ENCODE measurements around the gene KLHL8.

The KLHL8 gene

GRCh38 chr4:87211249-87211952, 9.0 kb downstream of the KLHL8 start:
- TF ChIP-seq CTCF (IDR thresholded peaks at IDR 0.05; ENCODE audit: low read depth, low read length, missing control alignments), result no peak
- in situ Hi-C loops (cut with HindIII; ENCODE audit: low sequenced_read_pairs), result no loop called here
- H3K4me3 ChIP-seq (ENCODE audit: low read depth, low read length), result no peak overlapping the region
- no peak for DNase-seq (ENCODE audit: low read depth)

DNA sequence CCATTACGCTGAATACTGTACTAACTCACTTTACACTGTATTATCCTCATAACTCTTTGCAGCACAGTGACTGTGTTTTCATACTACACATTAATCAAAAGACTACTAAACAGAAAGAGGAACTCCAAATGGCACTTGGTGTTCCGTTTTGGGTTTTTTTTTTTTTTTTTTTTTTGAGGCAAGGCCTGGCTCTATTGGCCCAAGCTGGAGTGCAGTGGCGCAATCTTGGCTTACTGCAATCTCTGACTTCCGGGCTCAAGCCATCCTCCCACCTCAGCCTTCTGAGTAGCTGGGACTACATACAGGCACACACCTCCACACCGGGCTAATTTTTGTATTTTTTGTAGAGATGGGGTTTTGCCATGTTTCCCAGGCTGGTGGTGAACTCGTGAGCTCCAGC, 10.7 kb downstream of the KLHL8 start:
- TF ChIP-seq CTCF (IDR thresholded peaks at IDR 0.05; ENCODE audit: low read depth, low read length, missing control alignments), result no peak
- in situ Hi-C loops (cut with HindIII; ENCODE audit: low sequenced_read_pairs), result no loop called here
- H3K4me3 ChIP-seq (ENCODE audit: low read depth, low read length), result no peak overlapping the region
- no peak for DNase-seq (ENCODE audit: low read depth)

- H3K4me3 ChIP-seq (ENCODE audit: low read depth, low read length), result no peak overlapping the region
- no peak for TF ChIP-seq CTCF (IDR thresholded peaks at IDR 0.05; ENCODE audit: low read depth, low read length, missing control alignments)
- DNase-seq (ENCODE audit: low read depth), result no peak
- in situ Hi-C loops (cut with HindIII; ENCODE audit: low sequenced_read_pairs), result no loop called here
Observed at GRCh38 chr4:87209182-87209581, 11.2 kb downstream of the KLHL8 start.

- no peak for TF ChIP-seq CTCF (IDR thresholded peaks at IDR 0.05; ENCODE audit: low read depth, low read length, missing control alignments)
- no peak for DNase-seq (ENCODE audit: low read depth)
- in situ Hi-C loops (cut with HindIII; ENCODE audit: low sequenced_read_pairs), result no loop called here
- H3K4me3 ChIP-seq (ENCODE audit: low read depth, low read length), result no peak overlapping the region
Observed at GRCh38 chr4:87204559-87204958, 15.9 kb downstream of the KLHL8 start.

GRCh38 chr4:87196927-87197326, 23.5 kb downstream of the KLHL8 start:
- DNase-seq (ENCODE audit: low read depth), result no peak
- no peak overlapping the region for H3K4me3 ChIP-seq (ENCODE audit: low read depth, low read length)
- TF ChIP-seq CTCF (IDR thresholded peaks at IDR 0.05; ENCODE audit: low read depth, low read length, missing control alignments), result no peak
- in situ Hi-C loops (cut with HindIII; ENCODE audit: low sequenced_read_pairs), result no loop called here

DNA sequence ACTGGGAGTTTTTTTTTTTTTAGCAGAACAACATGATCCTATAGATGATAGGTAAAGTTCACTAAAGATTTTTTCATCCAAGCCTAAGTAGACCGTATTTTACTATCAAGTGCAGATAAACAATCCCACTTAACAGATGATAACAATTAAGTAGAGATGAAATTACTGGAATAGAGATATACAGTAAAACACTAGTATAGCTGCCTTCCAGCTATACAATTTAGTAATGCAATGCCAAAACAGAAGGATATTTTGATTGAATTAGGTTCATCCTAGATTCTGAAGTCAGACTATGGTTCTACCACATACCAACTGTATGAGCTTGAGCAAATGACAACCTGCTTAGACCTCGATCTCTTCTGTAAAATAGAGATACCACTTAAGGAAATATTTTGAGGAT, 24.3 kb downstream of the KLHL8 start:
- TF ChIP-seq CTCF (IDR thresholded peaks at IDR 0.05; ENCODE audit: low read depth, low read length, missing control alignments), result no peak
- H3K4me3 ChIP-seq (ENCODE audit: low read depth, low read length), result no peak overlapping the region
- DNase-seq (ENCODE audit: low read depth), result no peak
- in situ Hi-C loops (cut with HindIII; ENCODE audit: low sequenced_read_pairs), result no loop called here
